ENCODE results near the gene NPBWR2.

Gene NPBWR2

GRCh38 chr20:64071341-64072332 is 35.7 kb downstream of the NPBWR2 start:
- FAIRE-seq = no peak

GRCh38 chr20:64070244-64070993 is 36.9 kb downstream of the NPBWR2 start:
- no peak for FAIRE-seq

- no peak for FAIRE-seq
Measured at GRCh38 chr20:64069614-64070243, 37.6 kb downstream of the NPBWR2 start.

- no peak for FAIRE-seq
Measured at GRCh38 chr20:64069209-64069613, 38.2 kb downstream of the NPBWR2 start.

GRCh38 chr20:64068386-64069208 is 38.8 kb downstream of the NPBWR2 start:
- no peak for FAIRE-seq

- no peak for FAIRE-seq
Measured at GRCh38 chr20:64067733-64068307, 39.5 kb downstream of the NPBWR2 start.

GRCh38 chr20:64067005-64067632 is 40.2 kb downstream of the NPBWR2 start:
- no peak for FAIRE-seq

GRCh38 chr20:64065974-64066343 is 41.4 kb downstream of the NPBWR2 start:
- FAIRE-seq = no peak

- FAIRE-seq = no peak
Measured at GRCh38 chr20:64065062-64065973, 42.0 kb downstream of the NPBWR2 start.

GRCh38 chr20:64064145-64064698 is 43.1 kb downstream of the NPBWR2 start:
- FAIRE-seq = no peak

- no peak for FAIRE-seq
Measured at GRCh38 chr20:64063389-64064144, 43.8 kb downstream of the NPBWR2 start.

- FAIRE-seq = no peak
Measured at GRCh38 chr20:64062596-64063388, 44.6 kb downstream of the NPBWR2 start, which contains the start of gene TCEA2. TSS of gene TCEA2 (plus strand) at chr20:64063198. CDS start at chr20:64063313, 115 bp downstream.

GRCh38 chr20:64062276-64062595 is 45.1 kb downstream of the NPBWR2 start:
- FAIRE-seq = no peak

- FAIRE-seq = no peak
Measured at GRCh38 chr20:64058536-64058935, 48.8 kb downstream of the NPBWR2 start.

GRCh38 chr20:64057628-64058498 is 49.5 kb downstream of the NPBWR2 start:
- FAIRE-seq = no peak

GRCh38 chr20:64056889-64057627 is 50.3 kb downstream of the NPBWR2 start:
- no peak for FAIRE-seq

- no peak for FAIRE-seq
Measured at GRCh38 chr20:64056639-64056888, 50.8 kb downstream of the NPBWR2 start.
